NT2/D1 (cell line): ENCODE results near the gene KBTBD4.

Experiments used
- SUZ12 ChIP-seq: IDR thresholded peaks from 2 replicates; pipeline ENCODE4 v1.6.1; 2011; ENCODE audit not compliant: insufficient read length, insufficient read depth; ENCODE audit errors: extremely low read depth
- ZNF274 ChIP-seq: IDR thresholded peaks from 2 replicates; pipeline ENCODE4 v1.6.1; 2011; ENCODE audit warnings: mild to moderate bottlenecking, low read depth, low read length

DNA sequence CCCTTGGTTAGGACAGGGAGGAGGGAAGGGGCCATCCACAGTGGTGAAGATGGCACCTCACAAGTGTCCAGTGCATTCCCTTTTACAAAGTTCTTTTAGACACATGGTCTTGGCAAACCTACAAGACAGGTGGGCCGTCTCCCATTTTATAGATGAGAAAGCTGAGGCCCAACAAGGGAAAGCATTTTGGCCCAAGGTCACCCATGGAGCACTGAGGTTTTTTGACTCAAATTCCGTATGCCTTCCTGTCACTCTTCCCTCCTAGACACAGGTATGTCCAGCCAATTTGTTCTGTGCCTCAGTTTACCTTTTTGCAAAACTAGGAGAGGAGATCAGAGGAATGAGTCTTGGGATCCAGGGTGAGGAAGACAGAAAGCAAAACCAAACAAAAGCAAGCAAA is 14.2 kb upstream of the KBTBD4 start:
- TF ChIP-seq ZNF274 (no peak), SUZ12 (no peak)
